ENCODE data around the gene IFT122.

- TF ChIP-seq CTCF (IDR thresholded peaks at IDR 0.05) (no peak), POLR2A (IDR thresholded peaks at IDR 0.05) (no peak), EP300 (IDR thresholded peaks at IDR 0.05) (no peak), POLR2AphosphoS5 (IDR thresholded peaks at IDR 0.05) (no peak)
Observed at GRCh38 chr3:129563332-129563731, 123.3 kb downstream of the IFT122 start.
